NB4 (cell line): ENCODE results near the gene SYT2.

Experiments used
- DNase-seq: peaks from one replicate; pipeline ENCODE4 v3.0.0; 2010; ENCODE audit warnings: low read depth
- H3K4me3 ChIP-seq: one replicate; pipeline ENCODE4 v1.5.1; 2011; ENCODE audit warnings: mild to moderate bottlenecking, low read depth, low read length, moderate library complexity
- CTCF ChIP-seq: IDR thresholded peaks from one replicate; pipeline ENCODE4 v1.5.1; 2012; ENCODE audit warnings: low read depth, low read length
- MAX ChIP-seq: IDR thresholded peaks from 2 replicates; pipeline ENCODE4 v1.6.1; 2011; ENCODE audit warnings: low read depth, low read length
- MYC ChIP-seq: IDR thresholded peaks from 2 replicates; pipeline ENCODE4 v1.6.1; 2011; ENCODE audit warnings: low read depth, low read length
- POLR2A ChIP-seq: IDR thresholded peaks from 2 replicates; pipeline ENCODE4 v1.6.1; 2011; ENCODE audit warnings: mild to moderate bottlenecking; ENCODE audit not compliant: insufficient read length; ENCODE audit errors: extremely low read depth

Gene SYT2

GRCh38 chr1:202689082-202689481, 21.2 kb downstream of the SYT2 start:
- H3K4me3 ChIP-seq, result no peak overlapping the region
- TF ChIP-seq POLR2A, result no peak
- TF ChIP-seq MAX, result no peak
- TF ChIP-seq CTCF, result no peak
- TF ChIP-seq MYC, result no peak
- DNase-seq, result no peak

GRCh38 chr1:202688401-202688800, 21.9 kb downstream of the SYT2 start:
- no peak for TF ChIP-seq MYC
- TF ChIP-seq CTCF, result no peak
- no peak for TF ChIP-seq MAX
- TF ChIP-seq POLR2A, result no peak
- DNase-seq, result no peak
- no peak overlapping the region for H3K4me3 ChIP-seq

GRCh38 chr1:202687798-202688197, 22.5 kb downstream of the SYT2 start:
- H3K4me3 ChIP-seq, result no peak overlapping the region
- TF ChIP-seq MYC, result no peak
- TF ChIP-seq CTCF, result no peak
- no peak for TF ChIP-seq MAX
- TF ChIP-seq POLR2A, result no peak
- no peak for DNase-seq

- TF ChIP-seq POLR2A (no peak), MYC (no peak), MAX (no peak), CTCF (no peak)
- no peak for DNase-seq
- H3K4me3 ChIP-seq, result no peak overlapping the region
Measured at GRCh38 chr1:202687370-202687769, 22.9 kb downstream of the SYT2 start.

- no peak for DNase-seq
- no peak for TF ChIP-seq MYC
- no peak for TF ChIP-seq POLR2A
- no peak overlapping the region for H3K4me3 ChIP-seq
Measured at GRCh38 chr1:202685641-202686040, 24.6 kb downstream of the SYT2 start.

- no peak for DNase-seq
- TF ChIP-seq MAX, result no peak
Measured at GRCh38 chr1:202684716-202685115, 25.5 kb downstream of the SYT2 start.

GRCh38 chr1:202683029-202683428, 27.2 kb downstream of the SYT2 start:
- DNase-seq, result no peak
- H3K4me3 ChIP-seq, result no peak overlapping the region
- TF ChIP-seq POLR2A (no peak), MAX (no peak), CTCF (no peak), MYC (no peak)

More at GRCh38 chr1:202684716-202685115, 25.5 kb downstream of the SYT2 start:
- H3K4me3 ChIP-seq, result no peak overlapping the region
